Panc1 (cell line): ENCODE measurements around the gene OAT. TPM values are rescaled to one million over a fixed set of nuclear protein-coding genes. Genes with fewer than 3 reads are reported as not detected.

Experiments
- ATAC-seq: fragments of 200-7000 bp; cut with Tn5 transposase; 2 replicates; pipeline ENCODE4 v1.9.1; 2020; ENCODE audit warnings: mild to moderate bottlenecking, moderate library complexity
- BruUV-seq: library from RNA; stranded (reverse); fragments of 400-500 nt; replicated peaks from 2 replicates; lab custom pipeline; 2021; lab: Mats Ljungman, UMichigan
- CTCF ChIA-PET: fragments of 300-600 bp; sonication (Branson Sonifier 250); formaldehyde crosslinking; loops from one replicate; lab custom pipeline; 2022; ENCODE audit warnings: antibody characterized with exemption; lab: Charles Lee
- POLR2A ChIA-PET: fragments of 300-600 bp; sonication (Branson Sonifier 250); formaldehyde crosslinking; loops from one replicate; lab custom pipeline; 2022; ENCODE audit warnings: antibody characterized with exemption; lab: Charles Lee
- DNase-seq: peaks from one replicate; pipeline ENCODE4 v3.0.0-alpha.2; 2010; ENCODE audit warnings: low read depth, low spot score
- H3K27ac ChIP-seq: 2 replicates; pipeline ENCODE4 v1.5.1; 2011; ENCODE audit warnings: mild to moderate bottlenecking, low read length, inconsistent platforms
- H3K27me3 ChIP-seq: fragments of 200-500 bp; sonication (Bioruptor generic); 2 replicates; pipeline ENCODE4 v1.6.0; 2014; ENCODE audit warnings: low read length, inconsistent platforms; ENCODE audit not compliant: control insufficient read depth, insufficient read depth
- H3K36me3 ChIP-seq: fragments of 200-500 bp; sonication (Bioruptor generic); 2 replicates; pipeline ENCODE4 v1.5.1; 2014; ENCODE audit warnings: inconsistent platforms, mild to moderate bottlenecking, low read length, moderate library complexity; ENCODE audit not compliant: control insufficient read depth, insufficient read depth
- H3K4me1 ChIP-seq: 2 replicates; pipeline ENCODE4 v1.5.1; 2011; ENCODE audit warnings: inconsistent platforms, mild to moderate bottlenecking, low read length, moderate library complexity; ENCODE audit not compliant: control insufficient read depth, insufficient read depth
- H3K4me3 ChIP-seq, 2 experiments: 2 replicates each; pipeline ENCODE4 v1.5.1; 2011 to 2012; ENCODE audit warnings: low read depth in 2 of 2, low read length in 2 of 2, mild to moderate bottlenecking in 2 of 2, inconsistent platforms in 1 of 2, moderate library complexity in 1 of 2
- H3K9me3 ChIP-seq: fragments of 200-500 bp; sonication (Bioruptor generic); 2 replicates; pipeline ENCODE4 v1.5.1; 2014; ENCODE audit warnings: low read depth, mild to moderate bottlenecking, inconsistent platforms, low read length, moderate library complexity; ENCODE audit not compliant: control insufficient read depth, insufficient read depth
- POLR2AphosphoS5 ChIP-seq: IDR thresholded peaks from 2 replicates; pipeline ENCODE4 v1.6.1; 2012; ENCODE audit warnings: mild to moderate bottlenecking, low read depth, low read length, moderate library complexity
- SIN3A ChIP-seq: IDR thresholded peaks from 2 replicates; pipeline ENCODE4 v1.6.1; 2012; ENCODE audit warnings: low read depth, mild to moderate bottlenecking, low read length, moderate library complexity, borderline replicate concordance; ENCODE audit not compliant: insufficient read depth
- TCF7L2 ChIP-seq: IDR thresholded peaks from 2 replicates; pipeline ENCODE4 v1.6.1; 2011; ENCODE audit warnings: mild to moderate bottlenecking, low read depth, low read length, inconsistent platforms
- in situ Hi-C: cut with HindIII; loops from 2 replicates; pipeline ENCODE4 v1.10.0; 2016; ENCODE audit warnings: low sequenced_read_pairs, low pct_unique_long_range_greater_than_20kb
- intact Hi-C: fragments of 100-400 bp; cut with micrococcal nuclease; formaldehyde crosslinking; loops from one replicate; pipeline ENCODE4 v1.10.0; 2022; ENCODE audit not compliant: unreplicated experiment
- total RNA-seq: library from RNA; stranded (reverse); gene quantifications from one replicate; pipeline ENCODE4 v1.2.1, GENCODE V29; 2021; ENCODE audit not compliant: unreplicated experiment
- TF ChIP-seq, protein P1 (sequence below): fragments of 450-650 bp; IDR thresholded peaks from 2 replicates; pipeline ENCODE4 v1.5.1; 2017; ENCODE audit warnings: mild to moderate bottlenecking
- TF ChIP-seq, protein P2 (sequence below), 2 experiments: IDR thresholded peaks; 2 replicates each; pipeline ENCODE4 v1.6.1; 2011 to 2012; ENCODE audit warnings: low read depth in 2 of 2, control low read depth in 1 of 2, low read length in 1 of 2, mild to moderate bottlenecking in 1 of 2, moderate library complexity in 1 of 2; ENCODE audit not compliant: insufficient read depth in 1 of 2

OAT gene
- total RNA-seq, 1 experiment from 2014 or later, result 166 TPM

DNA sequence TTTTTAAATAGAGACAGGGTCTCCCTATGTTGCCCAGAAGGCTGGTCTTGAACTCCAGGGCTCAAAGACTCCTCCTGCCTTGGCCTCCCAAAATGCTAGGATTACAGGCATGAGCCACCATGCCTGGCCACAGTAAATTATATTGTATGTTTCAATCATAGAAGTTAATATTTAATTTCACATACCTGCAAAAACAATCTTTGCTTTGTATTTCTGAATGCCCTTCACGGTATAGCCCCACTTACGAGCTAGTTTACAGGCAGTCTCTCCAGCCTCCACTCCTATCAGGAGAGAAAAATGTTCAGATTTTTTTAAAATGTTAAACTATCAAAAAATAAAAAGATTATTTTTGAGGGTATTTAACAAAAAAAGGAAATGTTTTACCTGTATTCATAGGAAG, 10.4 kb downstream of the OAT start:
- CTCF ChIA-PET, result interaction anchor here (0.8 kb wide), 1 partner anchor 145 kb away, joined by 5 read pairs; no protein-coding TSS in a partner anchor
- intact Hi-C loops (no loop called here), in situ Hi-C loops (no loop called here)
- Histone ChIP-seq H3K27ac (no peak overlapping the region), H3K4me3 (no peak overlapping the region), H3K9me3 (no peaks in the 10 kb centered on the region), H3K36me3 (peaks cover 28% of the 10 kb centered on the region; the same call in 1 of the 2 replicates), H3K27me3 (no peaks in the 10 kb centered on the region), H3K4me1 (no peaks in the 10 kb centered on the region)
- DNase-seq, result no peak
- TF ChIP-seq POLR2AphosphoS5, result no peak
- TF ChIP-seq, protein P1, sequence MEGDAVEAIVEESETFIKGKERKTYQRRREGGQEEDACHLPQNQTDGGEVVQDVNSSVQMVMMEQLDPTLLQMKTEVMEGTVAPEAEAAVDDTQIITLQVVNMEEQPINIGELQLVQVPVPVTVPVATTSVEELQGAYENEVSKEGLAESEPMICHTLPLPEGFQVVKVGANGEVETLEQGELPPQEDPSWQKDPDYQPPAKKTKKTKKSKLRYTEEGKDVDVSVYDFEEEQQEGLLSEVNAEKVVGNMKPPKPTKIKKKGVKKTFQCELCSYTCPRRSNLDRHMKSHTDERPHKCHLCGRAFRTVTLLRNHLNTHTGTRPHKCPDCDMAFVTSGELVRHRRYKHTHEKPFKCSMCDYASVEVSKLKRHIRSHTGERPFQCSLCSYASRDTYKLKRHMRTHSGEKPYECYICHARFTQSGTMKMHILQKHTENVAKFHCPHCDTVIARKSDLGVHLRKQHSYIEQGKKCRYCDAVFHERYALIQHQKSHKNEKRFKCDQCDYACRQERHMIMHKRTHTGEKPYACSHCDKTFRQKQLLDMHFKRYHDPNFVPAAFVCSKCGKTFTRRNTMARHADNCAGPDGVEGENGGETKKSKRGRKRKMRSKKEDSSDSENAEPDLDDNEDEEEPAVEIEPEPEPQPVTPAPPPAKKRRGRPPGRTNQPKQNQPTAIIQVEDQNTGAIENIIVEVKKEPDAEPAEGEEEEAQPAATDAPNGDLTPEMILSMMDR, result no peak
- ATAC-seq, result no peak
- no TSS peak for BruUV-seq
- POLR2A ChIA-PET, result no interaction called here

DNA sequence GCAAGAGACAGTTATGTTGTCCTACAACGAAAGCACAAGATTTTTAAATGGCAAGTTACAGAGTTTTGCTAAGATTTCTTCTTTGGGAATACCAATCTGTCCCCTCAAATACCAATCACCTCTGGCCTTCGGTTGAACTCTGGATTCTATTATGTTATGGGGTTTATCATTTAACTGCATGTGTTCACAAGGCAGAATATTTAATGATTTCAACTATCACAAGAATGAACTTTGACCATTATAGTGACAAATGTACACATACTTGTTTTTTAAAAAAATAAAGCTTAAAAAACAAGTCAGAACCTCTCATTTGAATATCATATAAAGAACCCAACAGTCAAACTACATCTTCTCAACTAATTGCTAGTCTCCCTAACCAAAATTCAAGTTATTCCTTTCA, 11.3 kb downstream of the OAT start:
- in situ Hi-C loops (no loop called here), intact Hi-C loops (no loop called here)
- H3K27me3 ChIP-seq, result no peaks in the 10 kb centered on the region
- ATAC-seq (no peak), DNase-seq (no peak)
- TF ChIP-seq SIN3A (no peak), POLR2AphosphoS5 (no peak), TCF7L2 (no peak)
- TF ChIP-seq, protein P2, sequence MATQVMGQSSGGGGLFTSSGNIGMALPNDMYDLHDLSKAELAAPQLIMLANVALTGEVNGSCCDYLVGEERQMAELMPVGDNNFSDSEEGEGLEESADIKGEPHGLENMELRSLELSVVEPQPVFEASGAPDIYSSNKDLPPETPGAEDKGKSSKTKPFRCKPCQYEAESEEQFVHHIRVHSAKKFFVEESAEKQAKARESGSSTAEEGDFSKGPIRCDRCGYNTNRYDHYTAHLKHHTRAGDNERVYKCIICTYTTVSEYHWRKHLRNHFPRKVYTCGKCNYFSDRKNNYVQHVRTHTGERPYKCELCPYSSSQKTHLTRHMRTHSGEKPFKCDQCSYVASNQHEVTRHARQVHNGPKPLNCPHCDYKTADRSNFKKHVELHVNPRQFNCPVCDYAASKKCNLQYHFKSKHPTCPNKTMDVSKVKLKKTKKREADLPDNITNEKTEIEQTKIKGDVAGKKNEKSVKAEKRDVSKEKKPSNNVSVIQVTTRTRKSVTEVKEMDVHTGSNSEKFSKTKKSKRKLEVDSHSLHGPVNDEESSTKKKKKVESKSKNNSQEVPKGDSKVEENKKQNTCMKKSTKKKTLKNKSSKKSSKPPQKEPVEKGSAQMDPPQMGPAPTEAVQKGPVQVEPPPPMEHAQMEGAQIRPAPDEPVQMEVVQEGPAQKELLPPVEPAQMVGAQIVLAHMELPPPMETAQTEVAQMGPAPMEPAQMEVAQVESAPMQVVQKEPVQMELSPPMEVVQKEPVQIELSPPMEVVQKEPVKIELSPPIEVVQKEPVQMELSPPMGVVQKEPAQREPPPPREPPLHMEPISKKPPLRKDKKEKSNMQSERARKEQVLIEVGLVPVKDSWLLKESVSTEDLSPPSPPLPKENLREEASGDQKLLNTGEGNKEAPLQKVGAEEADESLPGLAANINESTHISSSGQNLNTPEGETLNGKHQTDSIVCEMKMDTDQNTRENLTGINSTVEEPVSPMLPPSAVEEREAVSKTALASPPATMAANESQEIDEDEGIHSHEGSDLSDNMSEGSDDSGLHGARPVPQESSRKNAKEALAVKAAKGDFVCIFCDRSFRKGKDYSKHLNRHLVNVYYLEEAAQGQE (IDR thresholded peaks at IDR 0.05; ENCODE audit: insufficient read depth in 1 of 2, low read depth in 2 of 2, low read length in 1 of 2), result no peak
- TF ChIP-seq, protein P1, result no peak
- no peak overlapping the region for H3K27ac ChIP-seq
- no peaks in the 10 kb centered on the region for H3K4me1 ChIP-seq
- POLR2A ChIA-PET, result no interaction called here
- H3K36me3 ChIP-seq, result peaks cover 31% of the 10 kb centered on the region
- CTCF ChIA-PET, result no interaction called here
- H3K4me3 ChIP-seq, result no peak overlapping the region
- H3K9me3 ChIP-seq, result no peaks in the 10 kb centered on the region
- BruUV-seq, result TSS peak; percentile 21
